K562 (cell line): ENCODE results near the gene LRRC4C. TPM values are rescaled to one million over a fixed set of nuclear protein-coding genes. Genes with fewer than 3 reads are reported as not detected.

ENCODE experiments used
- ATAC-seq: fragments of 200-7000 bp; cut with Tn5 transposase; 3 replicates; pipeline ENCODE4 v1.9.1; 2020; ENCODE audit warnings: moderate library complexity
- BruUV-seq: library from RNA; stranded (reverse); fragments of 400-500 nt; replicated peaks from 2 replicates; lab custom pipeline; 2021; lab: Mats Ljungman, UMichigan
- CTCF ChIA-PET: fragments of 300-600 bp; formaldehyde crosslinking; extraction: SDS; loops from one replicate; lab custom pipeline; 2021; ENCODE audit warnings: low intra/inter-chr PET ratio; lab: Yijun Ruan, JAX
- POLR2A ChIA-PET: fragments of 300-600, 350-650 bp; sonication (Branson Sonifier 250); formaldehyde crosslinking; extraction: SDS; loops from one replicate; lab custom pipeline; 2021; ENCODE audit warnings: antibody characterized with exemption, inconsistent platforms; lab: Yijun Ruan, JAX
- DNase-seq, 4 experiments: peaks; one replicate each; pipeline versions ENCODE4 v3.0.0 to v3.0.0-alpha.2; 2011 to 2018; ENCODE audit warnings: low spot score in 3 of 4, mixed read lengths in 3 of 4; ENCODE audit errors: extremely low read depth in 1 of 4
- FAIRE-seq: peaks from 2 replicates; lab custom pipeline; 2011; peaks lifted over from hg19 to GRCh38; lab: Jason Lieb, UNC
- H2AFZ ChIP-seq: 2 replicates; pipeline ENCODE4 v1.6.0; 2011; ENCODE audit warnings: low read depth, low read length, control low read depth, inconsistent platforms
- H3K27ac ChIP-seq: fragments of 200-600 bp; 3 replicates; pipeline ENCODE4 v1.8.0; 2011; ENCODE audit warnings: low read depth, mild to moderate bottlenecking, control low read depth, inconsistent platforms, low read length, moderate library complexity, mixed read lengths; ENCODE audit errors: extremely low read depth
- H3K27me3 ChIP-seq, 2 experiments: fragments of 300-600 bp in 1 of 2; 2 replicates in 1 of 2; 3 replicates in 1 of 2; pipeline versions ENCODE4 v1.6.0 to v1.8.0; 2011; ENCODE audit warnings: inconsistent platforms in 2 of 2, low read length in 2 of 2, mild to moderate bottlenecking in 1 of 2, mixed read lengths in 1 of 2, moderate library complexity in 1 of 2; ENCODE audit not compliant: control insufficient read depth in 2 of 2, insufficient read depth in 2 of 2
- H3K36me3 ChIP-seq: fragments of 300-600 bp; 3 replicates; pipeline ENCODE4 v1.8.0; 2011; ENCODE audit warnings: mild to moderate bottlenecking, low read length, inconsistent platforms; ENCODE audit not compliant: control insufficient read depth, insufficient read depth
- H3K4me1 ChIP-seq, 2 experiments: fragments of 200-600 bp in 1 of 2; replicated peaks in 1 of 2; 2 replicates in 1 of 2; 3 replicates in 1 of 2; pipeline versions ENCODE4 v1.5.1 to v1.8.0; 2011; ENCODE audit warnings: inconsistent platforms in 2 of 2, low read length in 2 of 2, mild to moderate bottlenecking in 1 of 2, mixed read lengths in 1 of 2, moderate library complexity in 1 of 2; ENCODE audit not compliant: control insufficient read depth in 2 of 2, insufficient read depth in 2 of 2
- H3K4me2 ChIP-seq: 2 replicates; pipeline ENCODE4 v1.6.1; 2011; ENCODE audit warnings: low read length, control low read depth, inconsistent platforms, mixed read lengths; ENCODE audit not compliant: insufficient read depth
- H3K4me3 ChIP-seq: fragments of 200-600 bp; sonication (generic), shearing (Covaris generic); 2 replicates; pipeline ENCODE4 v1.5.1; 2016; ENCODE audit warnings: control low read depth, inconsistent platforms
- H3K79me2 ChIP-seq: fragments of 200-600 bp; 3 replicates; pipeline ENCODE4 v1.8.0; 2011; ENCODE audit warnings: low read length, inconsistent platforms; ENCODE audit not compliant: control insufficient read depth, insufficient read depth
- H3K9ac ChIP-seq, 2 experiments: 2 replicates each; pipeline versions ENCODE4 v1.6.0 to v1.6.1; 2011; ENCODE audit warnings: low read depth in 2 of 2, low read length in 2 of 2, control low read depth in 1 of 2, inconsistent platforms in 1 of 2, mild to moderate bottlenecking in 1 of 2, mixed read lengths in 1 of 2; ENCODE audit not compliant: insufficient read depth in 1 of 2
- H3K9me1 ChIP-seq: one replicate; pipeline ENCODE4 v1.6.0; 2011; ENCODE audit warnings: inconsistent platforms, mild to moderate bottlenecking, low read length, moderate library complexity; ENCODE audit not compliant: control insufficient read depth, insufficient read depth
- H3K9me3 ChIP-seq: replicated peaks from 2 replicates; pipeline ENCODE4 v1.5.1; 2011; ENCODE audit warnings: low read depth, low read length, inconsistent platforms; ENCODE audit not compliant: control insufficient read depth, insufficient read depth
- H4K20me1 ChIP-seq: replicated peaks from 2 replicates; pipeline ENCODE4 v1.6.1; 2011; ENCODE audit warnings: low read length, inconsistent platforms, mixed read lengths; ENCODE audit not compliant: control insufficient read depth, insufficient read depth
- ARNT ChIP-seq, 2 experiments: fragments of 450-650 bp; IDR thresholded peaks; 2 replicates each; pipeline ENCODE4 v1.6.1; 2016; ENCODE audit warnings: mild to moderate bottlenecking in 1 of 2
- BRF1 ChIP-seq: IDR thresholded peaks from 3 replicates; pipeline ENCODE4 v1.6.1; 2011; ENCODE audit warnings: borderline replicate concordance, mild to moderate bottlenecking; ENCODE audit not compliant: insufficient read length; ENCODE audit errors: extremely low read depth
- CAMTA2 ChIP-seq: fragments of 250-450 bp; sonication (Bioruptor Pico); conservative IDR thresholded peaks from 2 replicates; pipeline ENCODE4 v1.5.1; 2022
- CBFA2T3 ChIP-seq: fragments of 450-650 bp; IDR thresholded peaks from 2 replicates; pipeline ENCODE4 v1.6.1; 2017
- CCNT2 ChIP-seq: IDR thresholded peaks from 2 replicates; pipeline ENCODE4 v1.6.1; 2011; ENCODE audit warnings: borderline replicate concordance, low read depth, mild to moderate bottlenecking, moderate library complexity, mixed read lengths, low read length; ENCODE audit not compliant: insufficient read length; ENCODE audit errors: extremely low read depth
- ESRRB ChIP-seq: fragments of 250-450 bp; sonication (Bioruptor Pico); IDR thresholded peaks from 2 replicates; pipeline ENCODE4 v1.5.0; 2020; ENCODE audit warnings: mild to moderate bottlenecking, moderate library complexity, borderline replicate concordance
- GTF2E2 ChIP-seq: fragments of 200-800 bp; sonication (Bioruptor generic); IDR thresholded peaks from 2 replicates; pipeline ENCODE4 v1.6.1; 2016; ENCODE audit warnings: missing genetic modification characterization, missing compliant biosample characterization
- GTF2F1 ChIP-seq: IDR thresholded peaks from 2 replicates; pipeline ENCODE4 v1.6.1; 2011; ENCODE audit warnings: low read depth, low read length, improper control_type of control experiment
- HDAC1 ChIP-seq, 2 experiments: fragments of 450-650 bp; IDR thresholded peaks; 2 replicates each; pipeline ENCODE4 v1.6.1; 2016 to 2017; ENCODE audit warnings: inconsistent platforms in 1 of 2, mild to moderate bottlenecking in 1 of 2, moderate library complexity in 1 of 2
- ILF3 ChIP-seq: fragments of 450-650 bp; IDR thresholded peaks from 2 replicates; pipeline ENCODE4 v1.6.1; 2018; ENCODE audit warnings: antibody characterized with exemption, mild to moderate bottlenecking, moderate library complexity, borderline replicate concordance
- IRF2 ChIP-seq: sonication (generic); formaldehyde crosslinking; IDR thresholded peaks from 2 replicates; pipeline ENCODE4 v1.8.1; 2022; ENCODE audit warnings: mild to moderate bottlenecking, missing genetic modification reagents
- MTA2 ChIP-seq: fragments of 450-650 bp; IDR thresholded peaks from 2 replicates; pipeline ENCODE4 v1.6.1; 2016; ENCODE audit warnings: low read depth
- NCOA1 ChIP-seq: fragments of 450-650 bp; IDR thresholded peaks from 2 replicates; pipeline ENCODE4 v1.6.1; 2016; ENCODE audit warnings: low read depth
- SAFB ChIP-seq: fragments of 200-400 bp; formaldehyde crosslinking; IDR thresholded peaks from 2 replicates; pipeline ENCODE4 v1.6.1; 2017; ENCODE audit warnings: low read depth, low read length, borderline replicate concordance
- YY1 ChIP-seq, 3 experiments: IDR thresholded peaks; 2 replicates each; pipeline ENCODE4 v1.6.1; 2011; ENCODE audit warnings: low read length in 2 of 3, mild to moderate bottlenecking in 2 of 3, moderate library complexity in 2 of 3, borderline replicate concordance in 1 of 3, control low read depth in 1 of 3, low read depth in 1 of 3; ENCODE audit not compliant: insufficient read depth in 3 of 3, insufficient replicate concordance in 2 of 3, control insufficient read depth in 1 of 3, insufficient read length in 1 of 3; ENCODE audit errors: extremely low read depth in 1 of 3
- ZFP36 ChIP-seq: fragments of 150-350 bp; IDR thresholded peaks from 2 replicates; pipeline ENCODE4 v1.6.1; 2018; ENCODE audit warnings: low read length, low read depth; ENCODE audit not compliant: partially characterized antibody
- ZNF232 ChIP-seq: sonication (generic); formaldehyde crosslinking; IDR thresholded peaks from 2 replicates; pipeline ENCODE4 v1.8.0; 2022; ENCODE audit warnings: mild to moderate bottlenecking, missing genetic modification reagents
- ZNF282 ChIP-seq: sonication (generic); formaldehyde crosslinking; IDR thresholded peaks from 2 replicates; pipeline ENCODE4 v1.8.1; 2023; ENCODE audit warnings: missing genetic modification reagents
- ZNF431 ChIP-seq: sonication (generic); formaldehyde crosslinking; IDR thresholded peaks from 2 replicates; pipeline ENCODE4 v1.8.0; 2022; ENCODE audit warnings: mild to moderate bottlenecking, missing genetic modification reagents
- ZNF699 ChIP-seq: fragments of 250-450 bp; sonication (Bioruptor Pico); IDR thresholded peaks from 2 replicates; pipeline ENCODE4 v1.8.0; 2021; ENCODE audit warnings: mild to moderate bottlenecking, moderate library complexity; ENCODE audit not compliant: insufficient replicate concordance
- in situ Hi-C: fragments of 300-500 bp; cut with MboI; formaldehyde crosslinking; loops from 4 replicates; pipeline ENCODE4 v1.15.0; 2018; ENCODE audit warnings: inconsistent platforms, mixed read lengths
- intact Hi-C: fragments of 100-400 bp; cut with micrococcal nuclease; formaldehyde crosslinking; loops from 2 replicates; pipeline ENCODE4 v1.14.2; 2022
- polyA plus RNA-seq, 8 experiments: library from polyadenylated mRNA; depleted of rRNA in 4 of 8; stranded (reverse) in 5 of 8; unstranded in 3 of 8; fragments of >200 nt; fragmentation: Nextera tagmentation in 2 of 8; fragmentation: Illumina TruSeq in 1 of 8; extraction: Ambion mirVana in 2 of 8; extraction: Trizol in 1 of 8; gene quantifications; 2 replicates each; pipeline versions ENCODE4 v1.2.1 to v1.2.3, GENCODE V29; 2011 to 2014; ENCODE audit warnings: inconsistent platforms in 1 of 8, missing spikeins in 1 of 8
- total RNA-seq, 7 experiments: library from RNA; depleted of rRNA in 6 of 7; stranded (reverse); fragments of >200 nt in 6 of 7; fragmentation: Illumina TruSeq in 2 of 7; extraction: Trizol in 2 of 7; gene quantifications; 2 replicates each; pipeline versions ENCODE4 v1.2.1 to v1.2.3, GENCODE V29; 2011 to 2021; ENCODE audit warnings: low replicate concordance in 1 of 7
- TF ChIP-seq, protein P1 (sequence below): IDR thresholded peaks from 2 replicates; pipeline ENCODE4 v1.6.1; 2014; ENCODE audit warnings: antibody characterized with exemption
- TF ChIP-seq, protein P2 (sequence below): fragments of 200-800 bp; sonication (Bioruptor generic); IDR thresholded peaks from 2 replicates; pipeline ENCODE4 v1.6.1; 2017; ENCODE audit warnings: missing genetic modification characterization, missing compliant biosample characterization

LRRC4C gene
- total and polyA plus RNA-seq, 9 of the 15 experiments (the other 6 are each of a cell fraction or from before 2014, with no cell fraction given): not detected

DNA sequence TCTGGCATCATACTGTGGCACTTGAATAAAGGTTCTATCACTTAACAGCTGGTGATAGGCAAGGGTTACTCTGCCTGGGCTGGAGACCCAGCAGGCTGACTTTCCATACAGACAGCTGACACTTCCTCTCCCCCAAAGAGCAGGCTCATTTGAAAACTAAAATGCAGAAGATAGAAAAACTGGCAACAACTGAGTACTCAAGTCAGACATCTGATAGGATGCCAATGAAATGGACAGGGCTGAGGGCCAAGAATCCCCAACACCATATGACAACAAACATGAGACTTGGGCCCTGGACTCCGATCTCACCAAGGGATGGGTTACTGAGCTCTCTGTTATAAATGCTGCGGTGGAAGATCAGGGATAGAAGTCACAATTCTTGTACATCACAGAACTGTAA is 237.2 kb downstream of the LRRC4C start (continued):
- TF ChIP-seq, protein P1, sequence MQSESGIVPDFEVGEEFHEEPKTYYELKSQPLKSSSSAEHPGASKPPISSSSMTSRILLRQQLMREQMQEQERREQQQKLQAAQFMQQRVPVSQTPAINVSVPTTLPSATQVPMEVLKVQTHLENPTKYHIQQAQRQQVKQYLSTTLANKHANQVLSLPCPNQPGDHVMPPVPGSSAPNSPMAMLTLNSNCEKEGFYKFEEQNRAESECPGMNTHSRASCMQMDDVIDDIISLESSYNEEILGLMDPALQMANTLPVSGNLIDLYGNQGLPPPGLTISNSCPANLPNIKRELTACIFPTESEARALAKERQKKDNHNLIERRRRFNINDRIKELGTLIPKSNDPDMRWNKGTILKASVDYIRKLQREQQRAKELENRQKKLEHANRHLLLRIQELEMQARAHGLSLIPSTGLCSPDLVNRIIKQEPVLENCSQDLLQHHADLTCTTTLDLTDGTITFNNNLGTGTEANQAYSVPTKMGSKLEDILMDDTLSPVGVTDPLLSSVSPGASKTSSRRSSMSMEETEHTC: no peak
- TF ChIP-seq ZFP36 (no peak), ZNF232 (CRISPR knock-in tag) (no peak), ZNF699 (CRISPR knock-in tag) (no peak), HDAC1 (IDR thresholded peaks at IDR 0.05) (no peak), GTF2E2 (no peak)

DNA sequence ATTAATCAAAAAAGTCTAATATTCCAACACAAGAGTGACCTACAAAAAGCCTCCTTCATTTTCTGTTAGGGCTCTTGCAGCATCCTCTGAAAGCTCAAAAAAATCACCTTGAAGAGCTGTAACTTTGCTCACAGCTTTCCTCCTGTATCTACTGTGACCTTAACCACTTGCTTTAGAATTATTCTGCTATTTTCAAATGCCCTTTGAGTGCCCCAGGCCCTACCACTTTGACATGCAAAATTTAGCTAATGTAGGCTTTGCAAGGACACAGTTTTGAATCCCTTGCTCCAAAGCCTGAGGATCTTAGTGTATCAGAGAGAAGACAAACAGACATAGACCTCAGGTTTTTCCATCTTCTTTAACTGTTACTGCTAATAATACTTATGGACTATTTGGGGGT is 253.1 kb downstream of the LRRC4C start:
- no TSS peak for BruUV-seq
- CTCF ChIA-PET: no interaction called here
- intact Hi-C loops: no loop called here
- TF ChIP-seq ILF3: no peak
- no peak for TF ChIP-seq BRF1
- TF ChIP-seq, protein P2, sequence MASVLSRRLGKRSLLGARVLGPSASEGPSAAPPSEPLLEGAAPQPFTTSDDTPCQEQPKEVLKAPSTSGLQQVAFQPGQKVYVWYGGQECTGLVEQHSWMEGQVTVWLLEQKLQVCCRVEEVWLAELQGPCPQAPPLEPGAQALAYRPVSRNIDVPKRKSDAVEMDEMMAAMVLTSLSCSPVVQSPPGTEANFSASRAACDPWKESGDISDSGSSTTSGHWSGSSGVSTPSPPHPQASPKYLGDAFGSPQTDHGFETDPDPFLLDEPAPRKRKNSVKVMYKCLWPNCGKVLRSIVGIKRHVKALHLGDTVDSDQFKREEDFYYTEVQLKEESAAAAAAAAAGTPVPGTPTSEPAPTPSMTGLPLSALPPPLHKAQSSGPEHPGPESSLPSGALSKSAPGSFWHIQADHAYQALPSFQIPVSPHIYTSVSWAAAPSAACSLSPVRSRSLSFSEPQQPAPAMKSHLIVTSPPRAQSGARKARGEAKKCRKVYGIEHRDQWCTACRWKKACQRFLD (CRISPR knock-in tag): no peak
- TF ChIP-seq SAFB: no peak
- no peak for TF ChIP-seq ARNT (IDR thresholded peaks at IDR 0.05)
- no peak for TF ChIP-seq ZNF699 (CRISPR knock-in tag)
- no peak for TF ChIP-seq CAMTA2
- no peak for TF ChIP-seq MTA2
- no peak for TF ChIP-seq ZNF282 (CRISPR knock-in tag)
- TF ChIP-seq ESRRB (CRISPR knock-in tag): no peak
- TF ChIP-seq GTF2F1: no peak
- no peak for TF ChIP-seq CCNT2
- TF ChIP-seq IRF2 (CRISPR knock-in tag): no peak
- TF ChIP-seq YY1 (IDR thresholded peaks at IDR 0.05; ENCODE audit: borderline replicate concordance in 1 of 3, control insufficient read depth in 1 of 3, extremely low read depth in 1 of 3, insufficient read depth in 3 of 3, insufficient read length in 1 of 3, insufficient replicate concordance in 2 of 3, low read depth in 1 of 3, low read length in 2 of 3): no peak
- no peak for TF ChIP-seq ZNF431 (CRISPR knock-in tag)
- TF ChIP-seq CBFA2T3: no peak
- TF ChIP-seq NCOA1: no peak

More for the DNA sequence above, 253.1 kb downstream of the LRRC4C start:
- Histone ChIP-seq H3K36me3 (no peaks in the 10 kb centered on the region), H2AFZ (no peak overlapping the region), H3K4me2 (no peak overlapping the region), H4K20me1 (no peaks in the 10 kb centered on the region), H3K4me1 (no peaks in the 10 kb centered on the region), H3K9me1 (no peaks in the 10 kb centered on the region), H3K79me2 (no peaks in the 10 kb centered on the region), H3K9me3 (no peaks in the 10 kb centered on the region), H3K9ac (no peak overlapping the region), H3K27me3 (no peaks in the 10 kb centered on the region), H3K27ac (no peak overlapping the region), H3K4me3 (no peak overlapping the region)
- ATAC-seq: no peak
- POLR2A ChIA-PET: no interaction called here
- in situ Hi-C loops: no loop called here
- FAIRE-seq: no peak
- no peak for DNase-seq
